OCI-LY7 (cell line): ENCODE results near the gene LANCL1. TPM values are rescaled to one million over a fixed set of nuclear protein-coding genes. Genes with fewer than 3 reads are reported as not detected.

Source experiments
- BruUV-seq: library from RNA; stranded (reverse); fragments of 400-500 nt; replicated peaks from 2 replicates; lab custom pipeline; 2021; lab: Mats Ljungman, UMichigan
- CTCF ChIA-PET: fragments of 300-600 bp; sonication (Branson Sonifier 250); formaldehyde crosslinking; loops from one replicate; lab custom pipeline; 2022; ENCODE audit warnings: antibody characterized with exemption; ENCODE audit not compliant: unreplicated experiment; lab: Charles Lee
- POLR2A ChIA-PET: fragments of 300-600 bp; sonication (Branson Sonifier 250); formaldehyde crosslinking; loops from one replicate; lab custom pipeline; 2022; ENCODE audit warnings: antibody characterized with exemption; lab: Charles Lee
- DNase-seq: peaks from one replicate; pipeline ENCODE4 v3.0.0-alpha.2; 2015; ENCODE audit warnings: low spot score
- H2AFZ ChIP-seq: fragments of 200-600 bp; sonication (generic), shearing (Covaris generic); 2 replicates; pipeline ENCODE4 v1.6.1; 2014; ENCODE audit warnings: mild to moderate bottlenecking, antibody characterized with exemption, low read length, moderate library complexity
- H3K27ac ChIP-seq: fragments of 200-600 bp; sonication (generic); 2 replicates; pipeline ENCODE4 v1.5.1; 2014; ENCODE audit warnings: mixed run types, low read depth, mild to moderate bottlenecking, moderate library complexity, low read length, inconsistent platforms; ENCODE audit not compliant: poor library complexity, severe bottlenecking
- H3K36me3 ChIP-seq: fragments of 200-600 bp; sonication (generic); 2 replicates; pipeline ENCODE4 v1.6.1; 2014; ENCODE audit warnings: mild to moderate bottlenecking, antibody characterized with exemption, low read length, moderate library complexity, mixed read lengths; ENCODE audit not compliant: insufficient read depth
- H3K4me1 ChIP-seq: fragments of 200-600 bp; sonication (generic); 2 replicates; pipeline ENCODE4 v1.5.1; 2014; ENCODE audit warnings: mild to moderate bottlenecking, low read length; ENCODE audit not compliant: insufficient read depth, poor library complexity, severe bottlenecking
- H3K4me2 ChIP-seq: fragments of 200-600 bp; sonication (generic); 2 replicates; pipeline ENCODE4 v1.6.1; 2014; ENCODE audit warnings: mild to moderate bottlenecking, low read length
- H3K4me3 ChIP-seq: fragments of 200-600 bp; sonication (generic); 2 replicates; pipeline ENCODE4 v1.5.1; 2014; ENCODE audit warnings: mild to moderate bottlenecking, low read depth, low read length; ENCODE audit not compliant: poor library complexity, severe bottlenecking
- H3K79me2 ChIP-seq: fragments of 200-600 bp; sonication (generic); 2 replicates; pipeline ENCODE4 v1.6.1; 2016; ENCODE audit warnings: low read depth, mild to moderate bottlenecking, low read length, moderate library complexity, mixed read lengths; ENCODE audit not compliant: insufficient read depth
- H3K9me2 ChIP-seq: fragments of 200-600 bp; sonication (generic); 2 replicates; pipeline ENCODE4 v1.6.1; 2016; ENCODE audit warnings: mild to moderate bottlenecking, low read length, mixed read lengths; ENCODE audit not compliant: insufficient read depth
- H3K9me3 ChIP-seq: fragments of 200-600 bp; sonication (generic); 2 replicates; pipeline ENCODE4 v1.6.1; 2014; ENCODE audit warnings: mild to moderate bottlenecking, mixed run types, low read length, mixed read lengths
- H4K20me1 ChIP-seq: fragments of 200-600 bp; sonication (generic); 2 replicates; pipeline ENCODE4 v1.6.1; 2014; ENCODE audit warnings: mild to moderate bottlenecking, antibody characterized with exemption, low read length, moderate library complexity, mixed read lengths; ENCODE audit not compliant: insufficient read depth
- CTCF ChIP-seq: fragments of 200-600 bp; sonication (generic); conservative IDR thresholded peaks from 2 replicates; pipeline ENCODE4 v1.5.1; 2014; ENCODE audit warnings: mild to moderate bottlenecking, antibody characterized with exemption, low read length, moderate library complexity, mixed read lengths
- EZH2phosphoT487 ChIP-seq: fragments of 200-600 bp; sonication (generic); IDR thresholded peaks from 2 replicates; pipeline ENCODE4 v1.6.1; 2018; ENCODE audit warnings: low read depth, borderline replicate concordance, mild to moderate bottlenecking, mixed run types, antibody characterized with exemption, low read length, moderate library complexity, mixed read lengths
- intact Hi-C: fragments of 100-400 bp; cut with micrococcal nuclease; formaldehyde crosslinking; loops from one replicate; pipeline ENCODE4 v1.10.0; 2022; ENCODE audit not compliant: unreplicated experiment
- total RNA-seq, 2 experiments: library from RNA; depleted of rRNA in 1 of 2; stranded (reverse); fragments of >200 nt in 1 of 2; shearing (Covaris generic) in 1 of 2; gene quantifications; 2 replicates each; pipeline ENCODE4 v1.2.3, GENCODE V29; 2014 to 2022

LANCL1 gene
- total RNA-seq, 2 experiments from 2014 or later, result 22.5 to 55.2 TPM

DNA sequence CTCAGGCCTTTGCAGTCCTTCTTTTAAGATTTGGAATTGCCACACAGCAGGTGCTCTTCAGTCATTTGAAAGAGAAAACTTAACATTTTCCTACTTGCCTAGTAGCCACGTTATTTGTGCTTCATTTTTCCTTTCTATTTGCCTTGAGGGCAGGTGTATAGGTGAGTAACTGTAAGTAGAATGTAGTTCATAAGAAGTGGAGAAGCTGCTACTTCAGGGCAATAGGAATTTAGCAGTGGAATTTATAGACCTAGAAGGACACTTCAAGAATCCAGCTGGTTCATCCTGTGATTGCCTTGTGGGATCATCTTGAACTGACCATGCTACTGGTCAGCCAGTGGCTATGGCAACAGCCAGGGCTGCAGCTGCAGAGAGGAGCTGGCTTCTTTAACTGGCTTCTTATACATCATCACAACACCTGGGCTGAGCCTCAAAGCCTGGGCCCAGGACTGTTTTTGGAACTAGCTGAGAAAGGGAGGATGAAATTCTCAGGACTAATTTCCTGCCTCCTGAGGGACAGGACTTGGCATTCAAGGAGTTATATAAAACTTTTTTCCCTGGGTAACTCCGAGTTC, 5.1 kb upstream of the LANCL1 start:
- H3K36me3 ChIP-seq, result no peaks in the 10 kb centered on the region

GRCh38 chr2:210480764-210481163, 4.2 kb upstream of the LANCL1 start:
- no peak overlapping the region for H2AFZ ChIP-seq
- POLR2A ChIA-PET, result interaction anchor here (0.6 to 1.6 kb wide), 3 partner anchors 11 to 15 kb away, joined by 3 to 6 read pairs (median 5); no protein-coding TSS in a partner anchor
- TF ChIP-seq CTCF (no peak), EZH2phosphoT487 (no peak)

More for the DNA sequence above, 5.1 kb upstream of the LANCL1 start:
- DNase-seq, result no peak
- Histone ChIP-seq H3K4me3 (no peak overlapping the region), H3K4me1 (peaks cover 12% of the 10 kb centered on the region), H3K9me2 (no peaks in the 10 kb centered on the region), H3K4me2 (no peak overlapping the region), H2AFZ (no peak overlapping the region), H3K27ac (no peak overlapping the region), H3K79me2 (no peaks in the 10 kb centered on the region), H4K20me1 (no peaks in the 10 kb centered on the region), H3K9me3 (no peaks in the 10 kb centered on the region)
- ChIA-PET CTCF (interaction anchor here (0.5 kb wide), 1 partner anchor 43 kb away, joined by 3 read pairs; no protein-coding TSS in a partner anchor), POLR2A (interaction anchor here (0.5 to 1.6 kb wide), 4 partner anchors 12 to 255 kb away, joined by 3 to 6 read pairs (median 4); no protein-coding TSS in a partner anchor)
- no TSS peak for BruUV-seq
- intact Hi-C loops, result no loop called here
- TF ChIP-seq CTCF, result no peak
- TF ChIP-seq EZH2phosphoT487, result no peak

DNA sequence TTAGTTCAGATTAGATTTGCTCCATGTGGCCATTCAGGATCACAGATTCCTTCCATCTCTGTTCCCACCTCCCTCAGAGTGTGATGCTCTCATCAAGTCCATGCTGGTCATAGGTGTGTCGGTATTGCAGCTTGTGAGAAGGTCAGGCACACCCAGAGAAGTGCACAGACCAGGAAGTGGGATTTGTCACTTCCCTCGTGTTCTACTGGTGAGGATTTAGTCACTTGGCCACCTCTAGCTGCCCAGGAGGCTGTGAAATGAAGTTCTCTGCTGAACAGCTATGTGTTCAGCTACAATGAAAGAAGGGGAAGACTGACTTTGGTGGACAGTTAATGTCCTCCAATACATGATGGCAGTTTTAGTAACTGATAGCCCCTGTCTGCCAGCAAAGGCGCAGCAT, 3.5 kb upstream of the LANCL1 start:
- no peak overlapping the region for H3K27ac ChIP-seq
- ChIA-PET CTCF (no interaction called here), POLR2A (interaction anchor here (1.3 to 1.6 kb wide), 2 partner anchors 10 to 17 kb away, joined by 3 to 6 read pairs; no protein-coding TSS in a partner anchor)
- no TSS peak for BruUV-seq
- TF ChIP-seq EZH2phosphoT487 (no peak), CTCF (no peak)
- H3K4me2 ChIP-seq, result no peak overlapping the region
- no peak overlapping the region for H3K4me3 ChIP-seq
- H3K9me3 ChIP-seq, result no peaks in the 10 kb centered on the region
- no peaks in the 10 kb centered on the region for H3K36me3 ChIP-seq
- H2AFZ ChIP-seq, result peak overlapping the region; percentile 50; the same call in 1 of the 2 replicates
- peaks cover 20% of the 10 kb centered on the region for H3K4me1 ChIP-seq
- peaks cover 10% of the 10 kb centered on the region; the same call in 1 of the 2 replicates for H3K79me2 ChIP-seq
- DNase-seq, result no peak
- intact Hi-C loops, result no loop called here
- no peaks in the 10 kb centered on the region for H3K9me2 ChIP-seq
- no peaks in the 10 kb centered on the region for H4K20me1 ChIP-seq

More at GRCh38 chr2:210480764-210481163, 4.2 kb upstream of the LANCL1 start:
- no peaks in the 10 kb centered on the region for H3K9me2 ChIP-seq
- H4K20me1 ChIP-seq, result no peaks in the 10 kb centered on the region
- intact Hi-C loops, result no loop called here
- H3K79me2 ChIP-seq, result peaks cover 5% of the 10 kb centered on the region; the same call in 1 of the 2 replicates
- CTCF ChIA-PET, result no interaction called here
- H3K4me1 ChIP-seq, result peaks cover 13% of the 10 kb centered on the region
- no peak overlapping the region for H3K27ac ChIP-seq
- H3K36me3 ChIP-seq, result no peaks in the 10 kb centered on the region
- no peak overlapping the region for H3K4me2 ChIP-seq
- no TSS peak for BruUV-seq
- DNase-seq, result no peak
- no peak overlapping the region for H3K4me3 ChIP-seq
- H3K9me3 ChIP-seq, result no peaks in the 10 kb centered on the region
